ENCODE data around the gene DUSP8.
"Not testable (repeated sequence)": the region's sequence is repeated elsewhere in the genome, so short reads cannot be mapped to it uniquely, and the experiment has no call there.

The DUSP8 gene

GRCh38 chr11:1592628-1593027, 20.6 kb upstream of the DUSP8 start:
- no peak overlapping the region for H3K4me3 ChIP-seq (ENCODE audit: low read length)
- no peak for TF ChIP-seq CTCF (conservative IDR thresholded peaks at IDR 0.05; ENCODE audit: low read length)
- no peak for DNase-seq (ENCODE audit: low read depth)

- no peak for TF ChIP-seq CTCF (conservative IDR thresholded peaks at IDR 0.05; ENCODE audit: low read length)
- no peak overlapping the region for H3K4me3 ChIP-seq (ENCODE audit: low read length)
Observed at GRCh38 chr11:1589996-1590395, 17.9 kb upstream of the DUSP8 start.

GRCh38 chr11:1589191-1589963, 17.3 kb upstream of the DUSP8 start:
- not testable (repeated sequence) for DNase-seq (ENCODE audit: low read depth); H3K4me3 ChIP-seq (ENCODE audit: low read length)

More at GRCh38 chr11:1589996-1590395, 17.9 kb upstream of the DUSP8 start:
- DNase-seq (ENCODE audit: low read depth): no peak

- no peak for DNase-seq (ENCODE audit: low read depth)
- H3K4me3 ChIP-seq (ENCODE audit: low read length): no peak overlapping the region
- TF ChIP-seq CTCF (conservative IDR thresholded peaks at IDR 0.05; ENCODE audit: low read length): no peak
Observed at GRCh38 chr11:1586699-1587098, 14.6 kb upstream of the DUSP8 start.

- DNase-seq (ENCODE audit: low read depth); H3K4me3 ChIP-seq (ENCODE audit: low read length): not testable (repeated sequence)
Observed at GRCh38 chr11:1584661-1585370, 12.7 kb upstream of the DUSP8 start, which contains the start of gene KRTAP5-1. Gene KRTAP5-1 (minus strand): TSS chr11:1585283. CDS start chr11:1585249, 34 bp downstream.

GRCh38 chr11:1582909-1583308, 10.8 kb upstream of the DUSP8 start:
- not testable (repeated sequence) for DNase-seq (ENCODE audit: low read depth); H3K4me3 ChIP-seq (ENCODE audit: low read length)

GRCh38 chr11:1581976-1582375, 9.9 kb upstream of the DUSP8 start:
- H3K4me3 ChIP-seq (ENCODE audit: low read length): no peak overlapping the region
- TF ChIP-seq CTCF (conservative IDR thresholded peaks at IDR 0.05; ENCODE audit: low read length): no peak
- no peak for DNase-seq (ENCODE audit: low read depth)

GRCh38 chr11:1576825-1577224, 4.8 kb upstream of the DUSP8 start:
- TF ChIP-seq CTCF (conservative IDR thresholded peaks at IDR 0.05; ENCODE audit: low read length): no peak
- no peak for DNase-seq (ENCODE audit: low read depth)
- H3K4me3 ChIP-seq (ENCODE audit: low read length): no peak overlapping the region

- not testable (repeated sequence) for H3K4me3 ChIP-seq (ENCODE audit: low read length); DNase-seq (ENCODE audit: low read depth)
Observed at GRCh38 chr11:1575756-1576155, 3.7 kb upstream of the DUSP8 start.

Data from AG10803 (cell line).